GM06990 (cell line): ENCODE measurements around the gene PNPLA5.

Experiments used
- DNase-seq: peaks from one replicate; pipeline ENCODE4 v3.0.0-alpha.2; 2011; ENCODE audit not compliant: insufficient read length; ENCODE audit errors: extremely low read depth
- H3K27me3 ChIP-seq: replicated peaks from 2 replicates; pipeline ENCODE4 v1.6.0; 2011; ENCODE audit warnings: low read length; ENCODE audit not compliant: control insufficient read depth, insufficient read depth
- H3K36me3 ChIP-seq: 2 replicates; pipeline ENCODE4 v1.5.1; 2011; ENCODE audit warnings: low read length; ENCODE audit not compliant: control insufficient read depth, insufficient read depth
- H3K4me3 ChIP-seq: replicated peaks from 2 replicates; pipeline ENCODE4 v1.5.1; 2011; ENCODE audit warnings: low read depth, mild to moderate bottlenecking, control low read depth, low read length
- CTCF ChIP-seq: IDR thresholded peaks from 2 replicates; pipeline ENCODE4 v1.5.1; 2011; ENCODE audit warnings: low read length, control low read depth, mild to moderate bottlenecking, inconsistent platforms; ENCODE audit not compliant: insufficient read depth, poor library complexity, severe bottlenecking

PNPLA5 gene

DNA sequence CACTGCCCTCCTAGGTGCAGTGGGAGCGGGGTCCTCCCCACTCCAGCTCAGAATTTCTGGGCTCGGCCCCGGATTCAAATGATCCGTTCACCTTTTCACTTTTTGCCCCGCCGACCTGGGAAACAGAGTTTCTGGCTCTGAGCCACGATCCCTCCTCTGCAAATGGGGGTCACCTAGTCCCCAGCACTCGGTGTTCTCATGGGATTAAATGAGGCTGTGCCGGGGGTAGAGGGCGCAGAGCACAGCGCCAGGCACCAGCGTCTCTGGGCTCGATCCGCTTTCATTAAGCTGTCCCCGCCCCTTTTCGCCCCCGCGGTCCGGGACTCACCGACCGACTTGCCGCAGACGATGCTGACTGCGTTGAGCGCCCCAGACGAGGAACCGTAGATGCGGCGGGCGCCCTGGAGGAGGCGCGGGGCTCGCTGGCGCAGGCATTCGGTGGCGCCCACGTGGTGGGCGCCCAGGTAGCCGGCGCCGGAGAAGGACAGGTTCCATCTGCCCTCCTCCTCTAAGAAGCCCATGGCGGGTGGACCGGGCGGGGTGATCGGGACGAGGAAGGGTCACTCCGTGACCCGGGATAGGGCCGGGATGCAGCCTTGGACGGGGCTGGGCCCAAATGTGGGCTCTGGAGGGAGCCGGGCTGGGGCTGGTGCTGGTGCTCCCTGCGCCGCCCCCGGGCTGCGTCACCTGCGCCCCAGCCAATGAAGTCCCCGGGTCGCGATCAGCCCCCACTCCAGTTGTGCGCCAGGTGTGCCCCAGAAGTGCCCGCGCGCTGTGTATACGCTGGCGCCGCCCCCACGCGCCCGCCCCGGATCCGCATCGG, at the start of gene PNPLA5:
TSS of gene PNPLA5 (minus strand) at position 654 of the 823 bp plus-strand sequence. CDS start at position 521, 133 bp downstream.
- no peak for TF ChIP-seq CTCF
- Histone ChIP-seq H3K27me3 (peaks cover 10% of the 10 kb centered on the region), H3K4me3 (no peak within 1 kb of the TSS), H3K36me3 (no peaks in the 10 kb centered on the region)
- no peak for DNase-seq

DNA sequence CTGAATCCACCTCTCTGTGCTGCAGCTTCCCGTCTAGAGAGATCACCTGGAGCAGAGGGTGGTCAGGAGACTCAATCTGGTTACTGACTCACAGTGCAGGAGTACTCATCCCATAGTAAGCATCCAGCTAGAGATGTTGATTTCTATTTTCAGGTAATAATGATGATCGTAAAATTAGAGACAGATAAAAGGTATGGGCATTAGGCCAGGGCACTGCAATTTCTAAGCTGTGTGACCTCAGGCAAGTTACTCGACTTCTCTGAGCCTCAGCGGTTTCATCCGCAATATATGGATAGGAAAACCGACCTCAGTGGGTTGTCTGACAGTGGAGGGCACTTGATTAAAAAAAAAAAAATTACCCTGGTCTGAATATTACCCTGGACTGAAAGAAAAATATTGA, 49.6 kb upstream of the PNPLA5 start:
- TF ChIP-seq CTCF: no peak
- H3K36me3 ChIP-seq: no peaks in the 10 kb centered on the region
- no peak overlapping the region for H3K4me3 ChIP-seq
- DNase-seq: no peak
- no peaks in the 10 kb centered on the region for H3K27me3 ChIP-seq

GRCh38 chr22:43931771-43932170, 40.0 kb upstream of the PNPLA5 start:
- no peaks in the 10 kb centered on the region for H3K27me3 ChIP-seq
- H3K4me3 ChIP-seq: no peak overlapping the region
- no peaks in the 10 kb centered on the region for H3K36me3 ChIP-seq
- DNase-seq: no peak
- no peak for TF ChIP-seq CTCF

DNA sequence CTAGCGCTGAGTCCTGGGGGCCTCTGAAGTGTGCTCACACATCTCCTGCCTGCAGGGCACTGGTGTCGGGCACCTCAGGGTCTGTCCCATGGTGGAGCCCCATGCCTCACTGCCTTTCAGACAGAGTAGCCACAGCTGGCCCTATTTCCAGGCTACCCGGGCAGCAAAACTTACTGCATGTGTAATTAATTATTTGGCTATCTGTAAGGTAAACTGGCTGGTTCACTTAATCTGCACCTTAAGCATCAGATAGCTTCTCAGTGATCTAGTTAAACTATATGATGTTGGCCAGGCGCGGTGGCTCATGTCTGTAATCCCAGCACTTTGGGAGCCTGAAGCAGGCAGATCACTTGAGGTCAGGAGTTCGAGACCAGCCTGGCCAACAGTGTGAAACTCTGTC, 37.1 kb upstream of the PNPLA5 start:
- TF ChIP-seq CTCF: no peak
- Histone ChIP-seq H3K36me3 (no peaks in the 10 kb centered on the region), H3K27me3 (no peaks in the 10 kb centered on the region), H3K4me3 (no peak overlapping the region)
- DNase-seq: no peak

- H3K27me3 ChIP-seq: no peaks in the 10 kb centered on the region
- H3K4me3 ChIP-seq: no peak overlapping the region
- no peak for DNase-seq
- TF ChIP-seq CTCF: no peak
- no peaks in the 10 kb centered on the region for H3K36me3 ChIP-seq
Observed at GRCh38 chr22:43928468-43928867, 36.7 kb upstream of the PNPLA5 start.
